GM18498 (cell line): ENCODE data around the gene LRCH4.

Source experiments
- ATAC-seq: cut with Tn5 transposase; IDR thresholded peaks from one replicate; pipeline ENCODE4 v1.9.1; 2021; ENCODE audit warnings: mild to moderate bottlenecking, moderate library complexity; ENCODE audit not compliant: unreplicated experiment

The LRCH4 gene

GRCh38 chr7:100585511-100586265 is at the start of gene LRCH4:
LRCH4 (minus strand) TSS chr7:100586129; CDS start chr7:100586100, 29 bp downstream.
- ATAC-seq = peak; percentile 31

GRCh38 chr7:100632951-100633717 is 47.2 kb upstream of the LRCH4 start:
- peak; percentile 71 for ATAC-seq

- no peak for ATAC-seq
Observed at GRCh38 chr7:100630066-100630465, 44.1 kb upstream of the LRCH4 start.

GRCh38 chr7:100629117-100629716 is 43.3 kb upstream of the LRCH4 start:
- ATAC-seq = no peak

GRCh38 chr7:100627238-100627549 is 41.3 kb upstream of the LRCH4 start:
- no peak for ATAC-seq

GRCh38 chr7:100626530-100627237 is 40.8 kb upstream of the LRCH4 start:
- peak; percentile 94 for ATAC-seq

- no peak for ATAC-seq
Observed at GRCh38 chr7:100626055-100626454, 40.1 kb upstream of the LRCH4 start.

GRCh38 chr7:100623951-100624824 is 38.3 kb upstream of the LRCH4 start:
- no peak for ATAC-seq

- ATAC-seq = no peak
Observed at GRCh38 chr7:100621554-100621953, 35.6 kb upstream of the LRCH4 start.

GRCh38 chr7:100620804-100621203 is 34.9 kb upstream of the LRCH4 start:
- no peak for ATAC-seq

- ATAC-seq = no peak
Observed at GRCh38 chr7:100620239-100620638, 34.3 kb upstream of the LRCH4 start.

- no peak for ATAC-seq
Observed at GRCh38 chr7:100614308-100614861, 28.5 kb upstream of the LRCH4 start.

GRCh38 chr7:100613412-100614175 is 27.7 kb upstream of the LRCH4 start:
- ATAC-seq = no peak

GRCh38 chr7:100612730-100613390 is 26.9 kb upstream of the LRCH4 start:
- ATAC-seq = no peak

GRCh38 chr7:100611983-100612729 is 26.2 kb upstream of the LRCH4 start, which contains the start of gene MOSPD3:
MOSPD3 (plus strand) TSS chr7:100612540; CDS start chr7:100612792, 252 bp downstream.
- peak; percentile 94 for ATAC-seq

- ATAC-seq = no peak
Observed at GRCh38 chr7:100609958-100610357, 24.0 kb upstream of the LRCH4 start.

GRCh38 chr7:100607111-100607510 is 21.2 kb upstream of the LRCH4 start:
- ATAC-seq = no peak

- no peak for ATAC-seq
Observed at GRCh38 chr7:100606313-100606712, 20.4 kb upstream of the LRCH4 start.
